Stimulated activated CD4-positive, alpha-beta T cell treated with anti-CD3 and anti-CD28 coated beads, Interleukin-12 subunit alpha, Interleukin-12 subunit beta, amount 100 ng/mL, for 48 hours (primary cell): ENCODE results near the gene C1S.
"Not testable (repeated sequence)": the region's sequence is repeated elsewhere in the genome, so short reads cannot be mapped to it uniquely, and the experiment has no call there.

ENCODE experiments used
- DNase-seq, 3 donors: peaks; one replicate each; pipeline ENCODE4 v3.0.0-alpha.2; 2020; ENCODE audit warnings: low read depth in 2 of 3, low spot score in 1 of 3

The C1S gene

DNA sequence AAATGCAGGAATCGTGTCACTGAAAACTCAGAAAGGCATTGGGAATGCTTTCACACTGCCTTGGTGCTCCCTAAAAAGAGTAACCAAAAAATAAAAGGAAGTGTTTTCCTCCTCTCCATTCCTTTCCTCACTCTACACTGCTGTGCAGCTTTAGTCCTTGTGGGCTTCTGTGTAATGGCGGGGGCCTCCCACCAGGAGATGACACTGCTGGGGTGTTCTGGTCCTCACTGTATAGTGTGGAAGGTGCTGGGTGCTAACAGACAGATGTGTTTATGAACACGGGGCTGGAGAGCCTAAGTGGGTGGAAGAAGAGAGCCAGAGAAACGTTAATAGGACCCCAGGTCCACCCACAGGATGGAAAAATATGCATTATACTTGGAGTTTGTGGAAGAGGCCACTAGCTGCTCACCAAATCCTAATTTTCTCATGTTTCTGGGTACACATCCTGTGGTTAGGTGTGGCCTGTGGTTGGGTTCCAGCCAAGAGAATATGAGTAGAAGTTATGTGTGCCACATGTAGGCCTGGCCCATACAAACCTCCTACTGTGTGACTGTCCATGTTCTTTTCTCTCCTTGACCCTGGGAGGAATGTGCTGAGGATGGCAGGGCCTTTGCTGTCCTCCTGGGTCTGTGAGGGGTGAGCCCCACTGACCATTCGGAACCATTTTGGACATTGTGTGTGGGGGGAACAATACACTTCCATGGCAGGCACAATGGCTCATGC lies 14.0 kb upstream of the C1S start:
- no peak for DNase-seq

- DNase-seq, result no peak
Observed at GRCh38 chr12:7047306-7047705, 13.2 kb upstream of the C1S start.

DNA sequence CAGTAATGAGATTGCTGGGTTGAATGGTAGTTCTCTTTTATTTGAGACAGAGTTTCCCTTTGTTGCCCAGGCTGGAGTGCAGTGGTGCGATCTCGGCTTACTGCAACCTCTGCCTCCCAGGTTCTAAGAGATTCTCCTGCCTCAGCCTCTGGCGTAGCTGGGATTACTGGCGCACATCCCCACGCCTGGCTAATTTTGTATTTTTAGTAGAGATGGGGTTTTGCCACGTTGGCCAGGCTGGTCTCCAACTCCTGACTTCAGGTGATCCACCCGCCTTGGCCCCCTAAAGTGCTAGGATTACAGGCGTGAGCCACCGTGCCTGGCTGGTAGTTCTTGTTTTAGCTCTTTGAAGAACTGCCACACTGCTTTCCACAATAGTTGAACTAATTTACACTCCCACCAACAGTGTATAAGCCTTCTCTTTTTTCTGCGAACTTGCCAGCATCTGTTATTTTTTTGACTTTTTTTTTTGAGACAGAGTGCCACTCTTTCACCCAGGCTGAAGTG lies 11.0 kb upstream of the C1S start:
- DNase-seq, result not testable (repeated sequence)

- not testable (repeated sequence) for DNase-seq
Observed at GRCh38 chr12:7049973-7050372, 10.5 kb upstream of the C1S start.

- no peak for DNase-seq
Observed at GRCh38 chr12:7054925-7055324, 5.6 kb upstream of the C1S start.

DNA sequence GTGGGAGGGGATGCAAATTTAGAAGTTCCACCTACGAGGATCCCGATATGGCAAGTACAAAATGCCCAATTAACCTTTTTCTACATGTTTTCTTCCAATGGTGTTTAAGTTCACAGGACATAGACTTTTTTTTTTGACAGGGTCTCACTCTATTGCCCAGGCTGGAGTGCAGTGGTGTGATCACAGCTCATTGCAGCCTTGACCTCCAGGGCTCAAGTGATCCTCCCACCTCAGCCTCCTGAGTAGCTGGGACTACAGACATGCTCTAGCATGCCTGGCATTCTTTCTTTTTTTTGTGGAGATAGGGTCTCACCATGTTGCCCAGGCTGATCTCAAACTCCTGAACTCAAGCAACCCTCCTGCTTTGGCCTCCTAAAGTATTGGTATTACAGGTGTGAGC lies 4.8 kb upstream of the C1S start:
- DNase-seq, result not testable (repeated sequence)

DNA sequence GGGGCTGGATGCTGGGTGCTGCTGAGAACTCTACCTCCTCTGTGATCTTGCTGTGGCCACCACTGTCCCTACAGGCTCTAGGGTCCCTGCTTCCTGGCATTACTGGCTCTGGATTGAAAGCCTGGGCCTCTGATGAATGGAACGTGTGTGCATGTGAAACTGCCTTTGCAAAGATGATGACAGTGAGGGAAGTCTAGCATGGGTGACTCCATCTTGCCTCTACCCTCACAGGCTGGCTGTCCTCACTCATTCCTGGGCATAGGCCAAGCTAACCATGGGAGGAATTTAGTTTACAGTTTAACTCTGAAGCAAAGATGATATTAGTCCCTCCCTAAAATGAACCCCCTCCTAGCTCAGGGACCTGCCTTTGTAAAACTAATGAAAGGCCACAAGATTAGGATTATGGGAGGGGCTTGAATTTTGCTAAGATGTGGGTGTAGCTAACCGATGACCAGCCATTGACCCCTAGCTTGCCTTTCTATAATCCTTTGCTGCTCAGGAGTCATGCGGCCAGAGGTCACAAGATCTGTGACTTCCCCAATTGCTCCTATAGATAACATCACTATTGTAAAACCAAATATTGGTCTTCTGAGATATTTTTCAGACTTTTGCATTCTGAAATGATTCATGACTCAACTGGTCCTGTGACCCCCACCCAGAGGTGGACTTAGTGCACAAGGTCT lies 2.2 kb upstream of the C1S start:
- no peak for DNase-seq

DNA sequence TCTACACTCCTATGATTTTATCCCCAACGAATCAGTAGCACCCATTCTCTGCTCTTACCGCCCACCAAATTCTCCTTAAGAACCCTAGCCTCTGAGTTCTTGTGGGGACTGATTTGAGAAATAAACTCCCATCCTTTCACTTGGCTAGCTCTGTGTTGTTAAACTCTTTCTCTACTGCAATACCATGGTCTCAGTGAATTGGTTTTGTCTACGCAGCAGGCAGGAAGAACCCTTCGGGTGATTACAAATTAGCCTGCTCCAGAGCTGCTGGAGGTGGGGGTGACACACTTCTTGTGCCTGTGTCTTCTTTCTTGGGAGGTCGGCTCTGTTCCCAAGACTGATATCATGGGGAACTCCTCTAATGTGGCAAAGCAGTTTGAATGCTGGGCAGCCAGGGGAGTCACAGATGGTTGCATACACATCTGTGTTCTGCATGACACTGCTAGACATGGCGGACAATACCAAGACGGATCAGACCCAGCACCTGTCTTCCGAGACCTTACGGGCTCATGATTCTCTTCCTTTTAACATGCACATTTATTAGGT lies 1.6 kb upstream of the C1S start:
- no peak for DNase-seq

- DNase-seq, result no peak
Observed at GRCh38 chr12:7059780-7060179, 738 bp upstream of the C1S start.

DNA sequence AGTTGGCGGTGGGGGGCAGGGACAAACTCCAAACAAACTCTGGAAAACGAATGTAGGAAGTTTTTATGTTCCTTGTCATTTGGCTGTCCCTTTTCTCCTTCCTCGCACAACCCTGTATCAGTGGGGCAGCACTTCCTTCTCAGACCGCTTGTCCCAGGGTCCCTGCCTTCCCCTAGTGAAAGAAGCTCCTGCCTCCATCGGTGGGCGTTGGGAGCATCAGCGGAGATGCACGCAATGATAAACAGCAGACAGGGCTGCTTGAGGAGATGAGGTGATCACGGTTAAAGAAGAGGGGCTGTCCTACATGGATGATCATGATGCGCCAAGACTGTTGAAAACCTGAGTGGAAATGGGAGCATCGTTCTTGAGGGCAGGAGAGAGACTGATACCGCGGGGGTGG lies 620 bp downstream of the C1S start:
- DNase-seq, result no peak

DNA sequence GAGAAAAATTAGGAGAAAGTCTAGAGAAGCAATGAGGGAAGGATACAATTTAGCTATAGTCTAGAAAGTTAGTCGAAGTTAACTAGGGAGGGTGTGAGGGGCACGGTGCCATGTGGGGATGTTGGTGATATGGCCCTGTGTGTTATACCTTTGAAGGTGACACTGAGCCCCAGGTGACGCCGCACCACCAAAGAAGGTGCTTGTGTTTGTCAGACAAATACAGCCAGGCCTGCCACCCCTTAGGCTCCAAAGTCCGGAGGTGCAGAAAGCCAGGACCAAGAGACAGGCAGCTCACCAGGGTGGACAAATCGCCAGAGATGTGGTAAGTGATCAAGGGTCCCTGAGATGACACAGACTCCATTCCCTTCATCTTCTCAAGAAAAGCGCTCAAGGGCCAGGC lies 1.1 kb downstream of the C1S start:
- no peak for DNase-seq

DNA sequence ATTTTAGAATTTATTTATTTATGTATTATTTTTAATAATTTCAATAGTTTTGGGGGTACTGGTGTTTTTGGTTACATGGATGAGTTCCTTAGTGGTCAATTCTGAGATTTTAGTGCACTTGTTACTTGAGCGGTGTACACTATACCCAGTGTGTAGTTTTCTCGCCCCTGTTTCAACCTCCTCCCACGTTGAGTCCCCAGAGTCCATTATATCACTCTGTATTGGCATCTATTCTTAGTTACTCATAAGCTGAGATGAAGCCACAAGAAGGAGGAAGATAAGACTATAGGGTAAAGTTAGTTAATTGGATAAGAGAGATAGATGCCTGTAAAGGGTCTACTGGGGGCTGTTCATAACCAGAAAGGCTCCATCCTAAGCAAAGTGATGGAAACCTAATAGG lies 4.0 kb downstream of the C1S start:
- DNase-seq, result no peak

DNA sequence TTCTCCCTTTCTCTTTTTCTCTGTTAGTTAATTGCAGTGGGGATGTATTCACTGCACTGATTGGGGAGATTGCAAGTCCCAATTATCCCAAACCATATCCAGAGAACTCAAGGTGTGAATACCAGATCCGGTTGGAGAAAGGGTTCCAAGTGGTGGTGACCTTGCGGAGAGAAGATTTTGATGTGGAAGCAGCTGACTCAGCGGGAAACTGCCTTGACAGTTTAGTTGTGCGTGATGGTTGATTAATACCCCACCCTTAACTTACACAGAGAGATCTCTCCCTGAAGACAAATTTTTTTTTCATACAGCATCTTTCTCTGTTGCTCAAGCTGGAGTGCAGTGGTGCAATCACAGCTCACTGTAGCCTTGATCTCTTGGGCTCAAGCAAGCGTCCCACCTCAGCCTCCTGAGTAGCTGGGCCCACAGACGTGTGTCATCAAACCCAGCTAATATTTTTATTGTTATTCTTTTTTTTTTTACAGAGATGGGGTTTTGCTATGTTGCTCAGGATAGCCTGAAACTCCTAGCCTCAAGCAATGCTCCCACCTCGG lies 4.6 kb downstream of the C1S start:
- no peak for DNase-seq

DNA sequence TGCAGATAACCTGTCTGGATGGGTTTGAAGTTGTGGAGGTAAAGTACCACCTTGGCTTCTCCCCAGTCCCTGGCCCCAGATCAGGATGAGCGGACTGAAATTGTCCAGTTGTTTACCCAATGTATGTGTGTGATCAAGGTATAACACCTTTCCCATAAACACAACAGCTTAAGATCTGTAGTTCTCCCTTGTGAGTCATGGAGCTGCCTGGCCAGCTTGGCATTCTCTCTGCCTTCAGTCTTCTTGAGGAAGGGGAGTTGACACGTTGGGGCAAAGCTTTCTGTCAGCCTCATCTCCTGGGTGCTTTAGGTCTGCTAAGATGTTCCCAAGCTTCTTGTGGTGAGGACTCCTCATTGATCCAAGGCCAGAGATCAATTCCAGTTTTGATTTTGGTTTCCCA lies 6.1 kb downstream of the C1S start:
- DNase-seq, result no peak

GRCh38 chr12:7067096-7067495 lies 6.6 kb downstream of the C1S start:
- DNase-seq, result no peak

GRCh38 chr12:7068240-7068993 lies 7.9 kb downstream of the C1S start:
- DNase-seq, result no peak

DNA sequence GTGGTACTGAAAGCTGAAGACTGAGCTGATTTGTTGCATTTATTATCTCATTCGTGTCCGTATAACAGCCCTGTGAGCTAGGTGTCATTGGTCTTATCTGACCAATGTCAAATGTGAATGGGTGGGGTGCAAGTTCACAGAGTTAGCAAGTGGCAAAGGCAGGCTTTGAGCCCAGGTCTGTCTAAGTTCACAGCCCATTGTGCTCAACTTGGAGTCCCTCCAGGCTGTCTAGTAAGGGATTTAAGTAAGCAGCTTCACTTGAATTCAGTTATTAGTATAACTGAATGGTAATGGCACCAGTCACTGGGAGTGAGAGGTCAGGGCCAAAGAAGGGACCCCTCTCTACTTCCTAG lies 8.5 kb downstream of the C1S start:
- no peak for DNase-seq

DNA sequence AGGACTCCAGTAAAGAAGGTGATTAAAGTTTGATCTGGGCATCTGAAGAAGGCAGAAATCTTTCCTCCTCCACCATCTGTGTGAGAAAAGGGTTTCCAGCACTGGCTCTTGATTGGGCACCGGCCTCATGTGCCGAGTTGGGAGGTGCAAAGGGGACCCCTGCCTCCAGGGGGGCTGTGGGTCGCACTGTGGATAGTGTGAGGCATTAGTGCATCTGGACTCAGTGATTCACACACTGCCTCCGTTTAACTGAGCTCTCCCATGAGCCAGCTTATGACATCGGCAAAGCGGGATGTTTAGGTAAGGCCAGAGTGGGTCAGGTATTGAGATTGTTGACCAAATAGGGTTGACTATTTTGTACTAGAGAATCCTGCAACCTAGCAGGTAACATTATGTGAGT lies 8.9 kb downstream of the C1S start:
- no peak for DNase-seq

DNA sequence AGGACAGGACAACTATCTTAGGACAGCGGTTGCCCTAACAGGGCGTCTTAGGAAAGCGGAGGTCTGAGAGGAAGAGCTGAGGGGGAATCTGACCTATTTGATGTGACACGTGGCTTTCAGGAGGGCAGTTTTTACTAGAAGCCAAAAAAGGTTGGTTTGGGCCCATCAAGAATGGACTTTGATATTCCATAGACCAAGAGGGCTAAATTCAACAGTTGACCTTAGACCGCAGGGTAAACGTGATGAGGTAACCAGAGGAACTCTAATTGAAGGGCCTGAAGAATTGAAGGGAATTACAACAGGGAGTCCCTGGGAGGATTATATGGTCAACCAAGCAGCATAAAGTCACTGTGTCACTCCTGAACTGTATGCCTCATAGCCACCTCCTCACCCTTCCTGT lies 11.5 kb downstream of the C1S start:
- DNase-seq, result no peak

DNA sequence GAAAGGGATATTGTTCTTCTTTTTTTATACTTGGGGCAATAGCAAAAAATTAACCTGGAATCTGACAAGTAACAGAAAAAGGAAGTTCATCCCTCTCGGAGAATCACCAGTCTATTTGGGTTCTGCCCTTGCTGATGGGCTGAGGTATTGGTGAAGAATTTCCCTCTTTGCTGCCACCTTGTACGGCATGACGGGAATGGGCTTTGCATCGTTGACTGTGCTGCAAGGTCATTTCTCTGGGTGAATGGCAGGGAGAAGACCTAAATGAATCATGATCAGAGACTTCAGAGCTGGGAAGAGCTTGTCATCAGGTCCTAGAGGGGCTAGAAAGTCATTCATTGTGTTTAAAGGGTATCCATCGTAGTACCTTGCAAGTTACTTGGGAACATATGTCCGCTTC lies 12.0 kb downstream of the C1S start:
- no peak for DNase-seq

DNA sequence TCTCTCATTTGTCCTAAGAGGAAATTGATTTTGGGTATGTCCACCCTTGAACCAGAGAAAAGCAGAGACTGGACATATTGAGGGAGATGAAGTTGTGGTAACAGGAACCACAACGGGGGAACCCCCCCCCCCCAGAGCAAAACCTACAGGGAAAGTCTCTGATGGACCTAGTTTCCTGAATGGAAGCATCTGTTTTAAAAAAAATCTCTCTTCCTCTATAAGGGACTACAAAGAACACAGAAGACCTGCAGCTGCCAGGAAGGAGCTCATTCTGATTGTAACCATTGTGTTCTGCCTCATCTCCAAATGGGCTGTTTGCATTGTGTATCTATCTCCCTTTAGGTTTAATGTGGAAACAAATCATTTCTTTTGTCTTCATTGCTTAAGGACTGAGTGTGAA lies 13.4 kb downstream of the C1S start:
- no peak for DNase-seq

DNA sequence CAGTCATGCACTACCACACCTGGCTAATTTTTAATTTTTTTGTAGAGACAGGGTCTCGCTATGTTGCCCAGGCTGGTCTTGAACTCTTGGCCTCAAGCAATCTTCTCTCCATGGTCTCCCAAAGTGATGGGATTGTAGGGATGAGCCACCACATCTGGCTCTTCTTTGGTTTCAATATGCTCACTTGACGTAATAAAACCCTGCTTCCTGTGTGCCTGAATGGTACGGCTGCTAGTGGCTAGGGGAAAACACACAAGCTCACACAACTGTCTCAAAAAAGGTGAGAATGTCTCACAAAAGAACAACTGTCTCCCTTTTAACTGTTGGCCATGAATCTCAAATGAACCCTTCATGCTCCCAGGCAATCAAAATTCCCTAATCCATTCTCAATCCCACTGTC lies 15.0 kb downstream of the C1S start:
- no peak for DNase-seq
